ENCODE measurements around the gene SGK1.

GRCh38 chr6:134235937-134236751 lies 81.8 kb downstream of the SGK1 start:
- no peak for TF ChIP-seq CTCF (IDR thresholded peaks at IDR 0.05)
- no peak for TF ChIP-seq POLR2A (IDR thresholded peaks at IDR 0.05)

All from Peyer's patch (tissue), 4 donors.